Brain microvascular endothelial cell (primary cell): Measurements from ENCODE around the gene ZFAND3.

ENCODE experiments used
- DNase-seq: peaks from one replicate; pipeline ENCODE4 v3.0.0-alpha.2; 2020
- H3K27ac ChIP-seq: fragments of 250-450 bp; sonication (Bioruptor Pico); 2 replicates; pipeline ENCODE4 v1.5.1; 2020; ENCODE audit warnings: mild to moderate bottlenecking, moderate library complexity
- H3K27me3 ChIP-seq: fragments of 250-450 bp; sonication (Bioruptor Pico); replicated peaks from 2 replicates; pipeline ENCODE4 v1.5.1; 2020; ENCODE audit warnings: mild to moderate bottlenecking
- H3K36me3 ChIP-seq: fragments of 250-450 bp; sonication (Bioruptor Pico); replicated peaks from 2 replicates; pipeline ENCODE4 v1.5.1; 2020; ENCODE audit warnings: mild to moderate bottlenecking
- H3K4me3 ChIP-seq: 2 replicates; pipeline ENCODE4 v1.5.1; 2011; ENCODE audit warnings: low read depth, mild to moderate bottlenecking, control low read depth, low read length, moderate library complexity
- in situ Hi-C: cut with HindIII; loops from 2 replicates; pipeline ENCODE4 v1.10.0; 2017; ENCODE audit warnings: low sequenced_read_pairs, low pct_ligation_motif_present
- TF ChIP-seq, protein P1 (sequence below): IDR thresholded peaks from 2 replicates; pipeline ENCODE4 v1.5.1; 2011; ENCODE audit warnings: low read depth, mild to moderate bottlenecking, moderate library complexity, low read length, control low read depth, inconsistent platforms; ENCODE audit errors: missing control alignments

Gene ZFAND3

DNA sequence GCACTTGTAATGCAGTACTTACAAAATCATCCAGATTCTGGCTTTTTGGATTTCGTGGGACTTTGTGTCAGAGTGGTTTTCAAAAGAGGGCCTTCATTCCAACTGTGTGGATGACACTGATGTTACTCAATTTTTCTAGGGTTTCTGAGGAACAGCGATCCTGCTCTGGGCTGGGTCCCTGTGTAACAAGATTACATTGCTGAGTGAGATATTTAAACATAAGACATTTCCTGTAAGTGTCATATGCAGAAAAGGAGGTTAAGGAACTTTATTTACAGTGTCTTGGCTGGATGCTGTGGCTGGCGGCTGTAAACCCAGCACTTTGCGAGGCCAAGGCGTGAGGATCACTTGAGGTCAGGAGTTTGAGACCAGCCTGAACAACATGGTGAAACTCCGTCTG, 6.7 kb downstream of the ZFAND3 start:
- DNase-seq, result no peak
- TF ChIP-seq, protein P1, sequence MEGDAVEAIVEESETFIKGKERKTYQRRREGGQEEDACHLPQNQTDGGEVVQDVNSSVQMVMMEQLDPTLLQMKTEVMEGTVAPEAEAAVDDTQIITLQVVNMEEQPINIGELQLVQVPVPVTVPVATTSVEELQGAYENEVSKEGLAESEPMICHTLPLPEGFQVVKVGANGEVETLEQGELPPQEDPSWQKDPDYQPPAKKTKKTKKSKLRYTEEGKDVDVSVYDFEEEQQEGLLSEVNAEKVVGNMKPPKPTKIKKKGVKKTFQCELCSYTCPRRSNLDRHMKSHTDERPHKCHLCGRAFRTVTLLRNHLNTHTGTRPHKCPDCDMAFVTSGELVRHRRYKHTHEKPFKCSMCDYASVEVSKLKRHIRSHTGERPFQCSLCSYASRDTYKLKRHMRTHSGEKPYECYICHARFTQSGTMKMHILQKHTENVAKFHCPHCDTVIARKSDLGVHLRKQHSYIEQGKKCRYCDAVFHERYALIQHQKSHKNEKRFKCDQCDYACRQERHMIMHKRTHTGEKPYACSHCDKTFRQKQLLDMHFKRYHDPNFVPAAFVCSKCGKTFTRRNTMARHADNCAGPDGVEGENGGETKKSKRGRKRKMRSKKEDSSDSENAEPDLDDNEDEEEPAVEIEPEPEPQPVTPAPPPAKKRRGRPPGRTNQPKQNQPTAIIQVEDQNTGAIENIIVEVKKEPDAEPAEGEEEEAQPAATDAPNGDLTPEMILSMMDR, result no peak
- Histone ChIP-seq H3K27ac (no peak overlapping the region), H3K27me3 (no peaks in the 10 kb centered on the region), H3K4me3 (no peak overlapping the region), H3K36me3 (no peaks in the 10 kb centered on the region)
- in situ Hi-C loops, result no loop called here

GRCh38 chr6:37826993-37827392, 7.5 kb downstream of the ZFAND3 start:
- in situ Hi-C loops, result no loop called here
- Histone ChIP-seq H3K27ac (no peak overlapping the region), H3K27me3 (no peaks in the 10 kb centered on the region), H3K36me3 (no peaks in the 10 kb centered on the region), H3K4me3 (no peak overlapping the region)
- DNase-seq, result no peak
- TF ChIP-seq, protein P1, result no peak

DNA sequence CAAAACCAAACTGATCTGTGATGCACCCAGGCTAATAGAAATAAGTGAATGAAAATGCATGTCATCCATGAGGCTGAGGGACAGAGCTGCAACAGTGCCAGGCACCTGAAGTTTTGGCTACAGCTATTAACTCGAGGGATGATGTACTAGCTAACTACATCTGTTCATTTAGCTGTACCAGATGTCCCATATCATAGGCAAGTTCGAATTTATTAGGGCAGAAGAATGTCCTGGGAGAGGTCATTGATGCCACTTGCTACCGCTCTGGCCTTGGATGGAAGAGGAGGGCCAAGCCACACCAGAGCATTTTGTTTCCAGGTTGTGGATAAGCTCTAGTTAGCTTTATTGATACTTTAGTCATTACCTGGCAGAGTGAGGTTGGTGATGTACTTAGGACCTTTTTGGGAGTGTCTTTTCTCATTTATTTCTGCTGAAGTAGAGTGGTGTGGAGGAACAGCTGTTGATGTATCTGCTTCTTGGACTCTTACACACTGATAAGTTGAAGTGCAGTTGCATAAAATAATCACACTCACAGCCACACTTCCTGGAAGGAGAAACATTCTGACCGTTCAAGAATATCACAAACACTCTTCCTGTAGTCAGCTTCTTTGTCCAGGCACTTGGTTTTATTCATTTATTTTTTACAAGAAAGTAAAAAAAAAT, 8.2 kb downstream of the ZFAND3 start:
- no peak overlapping the region for H3K27ac ChIP-seq
- H3K4me3 ChIP-seq, result no peak overlapping the region
- TF ChIP-seq, protein P1, result no peak

GRCh38 chr6:37830225-37830624, 10.7 kb downstream of the ZFAND3 start:
- in situ Hi-C loops, result no loop called here
- Histone ChIP-seq H3K27me3 (no peaks in the 10 kb centered on the region), H3K4me3 (no peak overlapping the region), H3K36me3 (no peaks in the 10 kb centered on the region), H3K27ac (no peak overlapping the region)
- TF ChIP-seq, protein P1, result no peak
- no peak for DNase-seq

More for the DNA sequence above, 8.2 kb downstream of the ZFAND3 start:
- Histone ChIP-seq H3K36me3 (no peaks in the 10 kb centered on the region), H3K27me3 (no peaks in the 10 kb centered on the region)
- in situ Hi-C loops, result no loop called here
- no peak for DNase-seq

DNA sequence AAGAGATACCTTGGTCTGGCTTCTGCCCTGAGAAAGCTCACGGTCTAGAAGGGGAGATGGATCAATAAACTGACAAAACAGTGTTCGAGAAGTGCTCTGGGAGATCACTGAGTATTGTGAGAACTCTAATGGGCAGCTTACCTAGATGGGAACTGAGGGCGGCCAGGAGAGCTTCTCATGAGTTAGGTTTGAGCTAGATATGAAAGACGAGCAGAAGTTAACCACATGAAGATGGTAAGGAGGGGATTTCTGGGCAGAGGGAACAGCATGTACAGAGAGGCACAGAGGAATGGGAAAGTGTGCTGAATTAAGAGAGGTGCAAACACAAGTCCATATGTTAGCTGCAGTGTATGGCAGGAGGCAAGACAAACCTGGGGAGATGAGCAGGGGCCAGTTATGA, 11.9 kb downstream of the ZFAND3 start:
- H3K27ac ChIP-seq, result no peak overlapping the region
- in situ Hi-C loops, result no loop called here
- no peaks in the 10 kb centered on the region for H3K27me3 ChIP-seq
- TF ChIP-seq, protein P1, result no peak
- DNase-seq, result no peak
- H3K36me3 ChIP-seq, result no peaks in the 10 kb centered on the region
- H3K4me3 ChIP-seq, result no peak overlapping the region

GRCh38 chr6:37835923-37836322, 16.4 kb downstream of the ZFAND3 start:
- Histone ChIP-seq H3K27ac (no peak overlapping the region), H3K27me3 (no peaks in the 10 kb centered on the region), H3K36me3 (no peaks in the 10 kb centered on the region), H3K4me3 (no peak overlapping the region)
- TF ChIP-seq, protein P1, result no peak
- no peak for DNase-seq
- in situ Hi-C loops, result no loop called here
